Uterus (tissue), 2 donors: Measurements from ENCODE around the gene YWHAB.

Source experiments
- CTCF ChIP-seq, 4 experiments: fragments of 200-600 bp in 2 of 4; fragments of 450-650 bp in 2 of 4; sonication (generic) in 2 of 4; IDR thresholded peaks; one replicate each; pipeline ENCODE4 v1.5.1; 2016 to 2019; ENCODE audit warnings: antibody characterized with exemption in 4 of 4, mild to moderate bottlenecking in 2 of 4, moderate library complexity in 1 of 4
- POLR2A ChIP-seq, 2 donors: fragments of 450-650 bp; IDR thresholded peaks; one replicate each; pipeline ENCODE4 v1.6.1; 2016; ENCODE audit warnings: antibody characterized with exemption in 2 of 2, mild to moderate bottlenecking in 1 of 2, moderate library complexity in 1 of 2

GRCh38 chr20:44918761-44919160 lies 33.3 kb downstream of the YWHAB start:
- no peak for TF ChIP-seq POLR2A (IDR thresholded peaks at IDR 0.05)
- no peak for TF ChIP-seq CTCF (IDR thresholded peaks at IDR 0.05)
